Tibial artery (tissue), 4 donors: Measurements from ENCODE around the gene COL1A2.

Source experiments
- DNase-seq, 2 donors: peaks; one replicate each; pipeline ENCODE4 v3.0.0-alpha.2; 2019
- H3K27ac ChIP-seq, 2 donors: fragments of 200-600 bp; sonication (generic) in 1 of 2; 1 replicate in 1 of 2; 2 replicates in 1 of 2; pipeline ENCODE4 v1.5.1; 2018 to 2019; ENCODE audit warnings: mild to moderate bottlenecking in 1 of 2
- H3K27me3 ChIP-seq, 2 donors: fragments of 200-600 bp; sonication (generic) in 1 of 2; one replicate each; pipeline versions ENCODE4 v1.5.1 to v1.6.0; 2016 to 2019
- H3K36me3 ChIP-seq, 3 donors: fragments of 200-600 bp; sonication (generic) in 2 of 3; one replicate each; pipeline ENCODE4 v1.5.1; 2016 to 2019; ENCODE audit warnings: mild to moderate bottlenecking in 2 of 3
- H3K4me1 ChIP-seq, 4 donors: fragments of 200-600 bp; sonication (generic) in 2 of 4; 1 replicate in 3 of 4; 2 replicates in 1 of 4; pipeline ENCODE4 v1.5.1; 2016 to 2019
- H3K4me3 ChIP-seq, 2 donors: fragments of 200-600 bp; sonication (generic) in 1 of 2; 1 replicate in 1 of 2; 2 replicates in 1 of 2; pipeline ENCODE4 v1.5.1; 2018 to 2019; ENCODE audit warnings: mild to moderate bottlenecking in 2 of 2
- H3K9me3 ChIP-seq, 3 donors: fragments of 200-600 bp; sonication (generic) in 1 of 3; one replicate each; pipeline ENCODE4 v1.5.1; 2016 to 2019
- intact Hi-C: fragments of 100-400 bp; cut with DNase I; formaldehyde crosslinking; loops from one replicate; pipeline ENCODE4 v1.15.0; 2023; ENCODE audit warnings: low total_unique reads
- TF ChIP-seq, protein P1 (sequence below), 2 experiments: fragments of 200-600 bp in 1 of 2; fragments of 450-650 bp in 1 of 2; IDR thresholded peaks; one replicate each; pipeline ENCODE4 v1.5.1; 2017 to 2019; ENCODE audit warnings: antibody characterized with exemption in 2 of 2, mild to moderate bottlenecking in 1 of 2, moderate library complexity in 1 of 2

COL1A2 gene

DNA sequence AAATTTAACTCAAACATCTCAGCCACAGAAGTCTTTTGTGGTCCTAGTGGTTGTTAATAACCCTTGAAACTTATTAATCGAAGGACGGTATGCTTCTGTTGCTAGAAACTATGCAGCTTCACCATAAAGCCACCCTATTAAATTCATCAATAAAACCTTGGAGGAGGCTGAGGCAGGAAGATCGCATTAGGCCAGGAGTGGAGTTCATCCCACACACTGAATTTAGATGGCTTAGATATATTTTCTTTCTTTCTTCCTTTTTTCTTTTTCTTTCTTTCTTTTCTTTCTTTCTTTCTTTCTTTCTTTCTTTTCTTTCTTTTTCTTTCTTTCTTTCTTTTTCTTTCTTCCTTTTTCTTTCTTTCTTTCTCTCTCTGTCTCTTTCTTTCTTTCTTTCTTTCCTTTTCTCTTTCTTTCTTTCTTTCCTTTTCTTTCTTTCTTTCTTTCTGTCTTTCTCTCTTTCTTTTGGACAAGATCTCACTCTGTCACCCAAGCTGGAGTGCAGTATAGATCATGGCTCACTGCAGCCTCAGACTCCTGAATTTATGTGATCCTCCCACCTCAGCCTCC, 84.0 kb downstream of the COL1A2 start:
- no peaks in the 10 kb centered on the region for H3K4me1 ChIP-seq
- no peak overlapping the region for H3K4me3 ChIP-seq
- no peak for DNase-seq
- no peak overlapping the region for H3K27ac ChIP-seq
- intact Hi-C loops = no loop called here
- TF ChIP-seq, protein P1, sequence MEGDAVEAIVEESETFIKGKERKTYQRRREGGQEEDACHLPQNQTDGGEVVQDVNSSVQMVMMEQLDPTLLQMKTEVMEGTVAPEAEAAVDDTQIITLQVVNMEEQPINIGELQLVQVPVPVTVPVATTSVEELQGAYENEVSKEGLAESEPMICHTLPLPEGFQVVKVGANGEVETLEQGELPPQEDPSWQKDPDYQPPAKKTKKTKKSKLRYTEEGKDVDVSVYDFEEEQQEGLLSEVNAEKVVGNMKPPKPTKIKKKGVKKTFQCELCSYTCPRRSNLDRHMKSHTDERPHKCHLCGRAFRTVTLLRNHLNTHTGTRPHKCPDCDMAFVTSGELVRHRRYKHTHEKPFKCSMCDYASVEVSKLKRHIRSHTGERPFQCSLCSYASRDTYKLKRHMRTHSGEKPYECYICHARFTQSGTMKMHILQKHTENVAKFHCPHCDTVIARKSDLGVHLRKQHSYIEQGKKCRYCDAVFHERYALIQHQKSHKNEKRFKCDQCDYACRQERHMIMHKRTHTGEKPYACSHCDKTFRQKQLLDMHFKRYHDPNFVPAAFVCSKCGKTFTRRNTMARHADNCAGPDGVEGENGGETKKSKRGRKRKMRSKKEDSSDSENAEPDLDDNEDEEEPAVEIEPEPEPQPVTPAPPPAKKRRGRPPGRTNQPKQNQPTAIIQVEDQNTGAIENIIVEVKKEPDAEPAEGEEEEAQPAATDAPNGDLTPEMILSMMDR (IDR thresholded peaks at IDR 0.05) = no peak
- no peaks in the 10 kb centered on the region for H3K9me3 ChIP-seq
- H3K36me3 ChIP-seq = no peaks in the 10 kb centered on the region
- no peaks in the 10 kb centered on the region for H3K27me3 ChIP-seq
